Astrocyte (in vitro differentiated cells and primary cell): ENCODE data around the gene C17orf107.

ENCODE experiments used
- EZH2 ChIP-seq: IDR thresholded peaks from 2 replicates; pipeline ENCODE4 v1.6.1; 2012; ENCODE audit warnings: mild to moderate bottlenecking, low read length, inconsistent platforms; ENCODE audit not compliant: insufficient read depth
- TF ChIP-seq, protein P1 (sequence below): IDR thresholded peaks from 2 replicates; pipeline ENCODE4 v1.5.1; 2011; ENCODE audit warnings: low read depth, mild to moderate bottlenecking, inconsistent platforms, low read length, moderate library complexity; ENCODE audit not compliant: insufficient read depth

GRCh38 chr17:4919511-4920047, 20.2 kb downstream of the C17orf107 start:
- TF ChIP-seq EZH2, result no peak
- TF ChIP-seq, protein P1, sequence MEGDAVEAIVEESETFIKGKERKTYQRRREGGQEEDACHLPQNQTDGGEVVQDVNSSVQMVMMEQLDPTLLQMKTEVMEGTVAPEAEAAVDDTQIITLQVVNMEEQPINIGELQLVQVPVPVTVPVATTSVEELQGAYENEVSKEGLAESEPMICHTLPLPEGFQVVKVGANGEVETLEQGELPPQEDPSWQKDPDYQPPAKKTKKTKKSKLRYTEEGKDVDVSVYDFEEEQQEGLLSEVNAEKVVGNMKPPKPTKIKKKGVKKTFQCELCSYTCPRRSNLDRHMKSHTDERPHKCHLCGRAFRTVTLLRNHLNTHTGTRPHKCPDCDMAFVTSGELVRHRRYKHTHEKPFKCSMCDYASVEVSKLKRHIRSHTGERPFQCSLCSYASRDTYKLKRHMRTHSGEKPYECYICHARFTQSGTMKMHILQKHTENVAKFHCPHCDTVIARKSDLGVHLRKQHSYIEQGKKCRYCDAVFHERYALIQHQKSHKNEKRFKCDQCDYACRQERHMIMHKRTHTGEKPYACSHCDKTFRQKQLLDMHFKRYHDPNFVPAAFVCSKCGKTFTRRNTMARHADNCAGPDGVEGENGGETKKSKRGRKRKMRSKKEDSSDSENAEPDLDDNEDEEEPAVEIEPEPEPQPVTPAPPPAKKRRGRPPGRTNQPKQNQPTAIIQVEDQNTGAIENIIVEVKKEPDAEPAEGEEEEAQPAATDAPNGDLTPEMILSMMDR, result no peak
